Hematopoietic multipotent progenitor cell treated with erythropoietin and hydrocortisone succinate and interleukin-3 and kit ligand, for 8 days (in vitro differentiated cells): ENCODE data around the gene CA9.
"Not testable (repeated sequence)": the region's sequence is repeated elsewhere in the genome, so short reads cannot be mapped to it uniquely, and the experiment has no call there.

Source experiments
- DNase-seq: peaks from one replicate; pipeline ENCODE4 v3.0.0-alpha.2; 2015

Gene CA9

GRCh38 chr9:35673132-35674024, at the start of gene CA9:
CA9 (plus strand) TSS chr9:35673928; CDS start chr9:35673960, 32 bp downstream.
- DNase-seq, result no peak

- DNase-seq, result no peak
Observed at GRCh38 chr9:35627575-35627974, 46.2 kb upstream of the CA9 start.

- DNase-seq, result no peak
Observed at GRCh38 chr9:35628389-35628991, 45.2 kb upstream of the CA9 start.

GRCh38 chr9:35629597-35629996, 44.1 kb upstream of the CA9 start:
- no peak for DNase-seq

GRCh38 chr9:35635730-35636129, 38.0 kb upstream of the CA9 start:
- DNase-seq, result no peak

- no peak for DNase-seq
Observed at GRCh38 chr9:35636135-35636876, 37.4 kb upstream of the CA9 start.

GRCh38 chr9:35636877-35637246, 36.9 kb upstream of the CA9 start:
- not testable (repeated sequence) for DNase-seq

- not testable (repeated sequence) for DNase-seq
Observed at GRCh38 chr9:35637427-35637955, 36.2 kb upstream of the CA9 start.

GRCh38 chr9:35638751-35639150, 35.0 kb upstream of the CA9 start:
- DNase-seq, result not testable (repeated sequence)

GRCh38 chr9:35639225-35639624, 34.5 kb upstream of the CA9 start:
- not testable (repeated sequence) for DNase-seq

GRCh38 chr9:35639631-35640030, 34.1 kb upstream of the CA9 start:
- DNase-seq, result no peak

- DNase-seq, result not testable (repeated sequence)
Observed at GRCh38 chr9:35640431-35640830, 33.3 kb upstream of the CA9 start.

GRCh38 chr9:35641478-35641877, 32.2 kb upstream of the CA9 start:
- not testable (repeated sequence) for DNase-seq

- no peak for DNase-seq
Observed at GRCh38 chr9:35643046-35643445, 30.7 kb upstream of the CA9 start.

- DNase-seq, result not testable (repeated sequence)
Observed at GRCh38 chr9:35645736-35646135, 28.0 kb upstream of the CA9 start.

- DNase-seq, result no peak
Observed at GRCh38 chr9:35646153-35646532, 27.6 kb upstream of the CA9 start.

GRCh38 chr9:35646533-35647265, 27.0 kb upstream of the CA9 start:
- peak; percentile 85 for DNase-seq

- DNase-seq, result no peak
Observed at GRCh38 chr9:35649431-35650340, 24.0 kb upstream of the CA9 start.

GRCh38 chr9:35650341-35651158, 23.2 kb upstream of the CA9 start, which contains the start of gene SIT1:
SIT1 (minus strand) TSS chr9:35650931; CDS start chr9:35650853, 78 bp downstream.
- DNase-seq, result no peak
